GM23338 (cell line): ENCODE results near the gene SYT12. TPM values are rescaled to one million over a fixed set of nuclear protein-coding genes. Genes with fewer than 3 reads are reported as not detected.

Experiments used
- ATAC-seq: fragments of 200-7000 bp; cut with Tn5 transposase; 3 replicates; pipeline ENCODE4 v1.9.1; 2020
- DNase-seq: peaks from one replicate; pipeline ENCODE4 v3.0.0-alpha.2; 2015; ENCODE audit warnings: low spot score
- H2AFZ ChIP-seq: fragments of 200-600 bp; sonication (generic); 2 replicates; pipeline ENCODE4 v1.8.0; 2016; ENCODE audit warnings: antibody characterized with exemption, mild to moderate bottlenecking, moderate library complexity
- H3F3A ChIP-seq: fragments of 200-600 bp; sonication (generic); replicated peaks from 2 replicates; pipeline ENCODE4 v1.8.0; 2017; ENCODE audit warnings: antibody characterized with exemption, mixed run types, low read depth
- H3K27ac ChIP-seq: fragments of 200-600 bp; sonication (generic); 2 replicates; pipeline ENCODE4 v1.6.1; 2016; ENCODE audit warnings: low read depth
- H3K27me3 ChIP-seq: fragments of 200-600 bp; sonication (generic); 2 replicates; pipeline ENCODE4 v1.8.0; 2016; ENCODE audit warnings: mild to moderate bottlenecking, mixed run types, moderate library complexity; ENCODE audit not compliant: insufficient read depth
- H3K36me3 ChIP-seq: fragments of 200-600 bp; sonication (generic); 2 replicates; pipeline ENCODE4 v1.8.0; 2016; ENCODE audit warnings: mild to moderate bottlenecking; ENCODE audit not compliant: insufficient read depth
- H3K4me1 ChIP-seq: fragments of 200-600 bp; sonication (generic); 2 replicates; pipeline ENCODE4 v1.8.0; 2016; ENCODE audit warnings: mild to moderate bottlenecking, moderate library complexity; ENCODE audit not compliant: insufficient read depth
- H3K4me2 ChIP-seq: fragments of 200-600 bp; sonication (generic); 2 replicates; pipeline ENCODE4 v1.7.1; 2017; ENCODE audit warnings: mixed run types
- H3K4me3 ChIP-seq: fragments of 200-600 bp; sonication (generic); 2 replicates; pipeline ENCODE4 v1.6.1; 2016; ENCODE audit warnings: mixed run types
- H3K79me2 ChIP-seq: fragments of 200-600 bp; sonication (generic); replicated peaks from 2 replicates; pipeline ENCODE4 v1.8.0; 2017; ENCODE audit warnings: mild to moderate bottlenecking; ENCODE audit not compliant: insufficient read depth
- H3K9me2 ChIP-seq: fragments of 200-600 bp; sonication (generic); 2 replicates; pipeline ENCODE4 v1.8.0; 2017; ENCODE audit not compliant: insufficient read depth
- H4K20me1 ChIP-seq: fragments of 200-600 bp; sonication (generic); replicated peaks from 2 replicates; pipeline ENCODE4 v1.8.0; 2017; ENCODE audit warnings: mild to moderate bottlenecking; ENCODE audit not compliant: insufficient read depth
- H3K27ac Mint-ChIP-seq: 2 replicates; pipeline ENCODE4 v1.8.0; 2020; ENCODE audit warnings: inconsistent platforms, mild to moderate bottlenecking, moderate library complexity, mixed read lengths
- H3K27me3 Mint-ChIP-seq: 3 replicates; pipeline ENCODE4 v1.8.0; 2022; ENCODE audit warnings: low read depth, mild to moderate bottlenecking, moderate library complexity, mixed read lengths, inconsistent platforms; ENCODE audit not compliant: insufficient read depth, poor library complexity
- H3K36me3 Mint-ChIP-seq: 3 replicates; pipeline ENCODE4 v1.8.0; 2021; ENCODE audit warnings: low read depth, mild to moderate bottlenecking, inconsistent platforms, moderate library complexity, mixed read lengths
- H3K4me1 Mint-ChIP-seq: 3 replicates; pipeline ENCODE4 v1.8.0; 2020; ENCODE audit warnings: mild to moderate bottlenecking, inconsistent platforms, mixed read lengths
- H3K4me3 Mint-ChIP-seq: 3 replicates; pipeline ENCODE4 v1.8.0; 2021; ENCODE audit warnings: moderate library complexity, mild to moderate bottlenecking, inconsistent platforms, mixed read lengths
- H3K9me3 Mint-ChIP-seq: 3 replicates; pipeline ENCODE4 v1.8.0; 2020; ENCODE audit warnings: moderate library complexity, mild to moderate bottlenecking, inconsistent platforms, mixed read lengths
- NANOG ChIP-seq: IDR thresholded peaks from 2 replicates; pipeline ENCODE4 v1.6.1; 2016; ENCODE audit warnings: antibody characterized with exemption, borderline replicate concordance
- POLR2AphosphoS5 ChIP-seq: IDR thresholded peaks from 2 replicates; pipeline ENCODE4 v1.6.1; 2016; ENCODE audit warnings: antibody characterized with exemption, low read depth
- polyA plus RNA-seq: library from polyadenylated mRNA; unstranded; fragments of >200 nt; fragmentation: Nextera tagmentation; extraction: Ambion mirVana; gene quantifications from 2 replicates; pipeline ENCODE4 v1.2.1, GENCODE V29; 2016
- total RNA-seq: library from RNA; depleted of rRNA; stranded (reverse); fragments of >200 nt; shearing (Covaris generic); gene quantifications from 2 replicates; pipeline ENCODE4 v1.2.3, GENCODE V29; 2014
- TF ChIP-seq, protein P1 (sequence below): fragments of 250-450 bp; sonication (Bioruptor Pico); IDR thresholded peaks from 2 replicates; pipeline ENCODE4 v1.5.0; 2020; ENCODE audit warnings: mild to moderate bottlenecking, moderate library complexity
- TF ChIP-seq, protein P2 (sequence below): IDR thresholded peaks from 2 replicates; pipeline ENCODE4 v1.6.1; 2016; ENCODE audit warnings: antibody characterized with exemption

Gene SYT12
- total and polyA plus RNA-seq, 2 experiments from 2014 or later, result 0.92 to 2.5 TPM

DNA sequence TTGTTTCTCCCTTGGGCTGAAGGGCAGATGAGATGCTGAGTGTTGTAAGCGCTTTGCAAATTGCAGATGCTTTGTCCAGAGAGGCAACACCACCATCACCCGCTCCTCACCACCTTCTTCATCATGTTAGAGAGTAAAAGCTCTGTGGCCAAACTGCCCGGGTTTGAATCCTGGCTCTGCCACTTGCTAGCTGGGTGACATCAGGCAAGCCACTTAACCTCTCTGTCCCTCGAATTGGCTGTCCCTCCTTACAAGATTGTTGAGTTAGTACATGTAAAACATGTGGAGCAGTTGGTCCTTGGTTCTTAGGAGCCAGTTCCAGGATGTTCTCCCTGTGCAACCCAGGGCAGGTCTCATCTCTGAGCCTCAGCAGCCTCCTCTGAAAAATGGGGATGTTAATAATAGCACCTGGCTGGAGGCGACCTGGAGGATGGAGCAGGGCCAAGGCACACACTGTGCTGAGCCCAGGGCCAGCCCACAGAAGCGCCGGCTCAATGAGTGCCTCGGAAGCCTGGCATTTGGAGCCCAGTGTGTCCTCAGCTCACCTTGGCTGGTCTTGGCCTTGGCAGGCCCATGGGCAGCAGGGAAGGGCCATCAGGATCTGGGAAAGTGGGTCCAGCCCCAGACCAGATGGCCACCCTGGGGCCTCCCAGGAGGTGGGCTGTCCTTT lies 37.3 kb upstream of the SYT12 start:
- Mint-ChIP-seq H3K27ac (no peak overlapping the region), H3K27me3 (peaks cover 16% of the 10 kb centered on the region), H3K9me3 (peaks cover 9% of the 10 kb centered on the region), H3K4me3 (no peak overlapping the region), H3K4me1 (peaks cover 30% of the 10 kb centered on the region), H3K36me3 (peaks cover 12% of the 10 kb centered on the region; the same call in 1 of the 3 replicates)
- H3K4me2 ChIP-seq, result no peak overlapping the region
- H3K36me3 ChIP-seq, result no peaks in the 10 kb centered on the region
- no peaks in the 10 kb centered on the region for H3K9me2 ChIP-seq
- H4K20me1 ChIP-seq, result no peaks in the 10 kb centered on the region
- ATAC-seq, result no peak
- H3K4me1 ChIP-seq, result peaks cover 10% of the 10 kb centered on the region; the same call in 1 of the 2 replicates
- H3K79me2 ChIP-seq, result no peaks in the 10 kb centered on the region
- no peaks in the 10 kb centered on the region for H3K27me3 ChIP-seq
- TF ChIP-seq NANOG, result no peak
- TF ChIP-seq, protein P1, sequence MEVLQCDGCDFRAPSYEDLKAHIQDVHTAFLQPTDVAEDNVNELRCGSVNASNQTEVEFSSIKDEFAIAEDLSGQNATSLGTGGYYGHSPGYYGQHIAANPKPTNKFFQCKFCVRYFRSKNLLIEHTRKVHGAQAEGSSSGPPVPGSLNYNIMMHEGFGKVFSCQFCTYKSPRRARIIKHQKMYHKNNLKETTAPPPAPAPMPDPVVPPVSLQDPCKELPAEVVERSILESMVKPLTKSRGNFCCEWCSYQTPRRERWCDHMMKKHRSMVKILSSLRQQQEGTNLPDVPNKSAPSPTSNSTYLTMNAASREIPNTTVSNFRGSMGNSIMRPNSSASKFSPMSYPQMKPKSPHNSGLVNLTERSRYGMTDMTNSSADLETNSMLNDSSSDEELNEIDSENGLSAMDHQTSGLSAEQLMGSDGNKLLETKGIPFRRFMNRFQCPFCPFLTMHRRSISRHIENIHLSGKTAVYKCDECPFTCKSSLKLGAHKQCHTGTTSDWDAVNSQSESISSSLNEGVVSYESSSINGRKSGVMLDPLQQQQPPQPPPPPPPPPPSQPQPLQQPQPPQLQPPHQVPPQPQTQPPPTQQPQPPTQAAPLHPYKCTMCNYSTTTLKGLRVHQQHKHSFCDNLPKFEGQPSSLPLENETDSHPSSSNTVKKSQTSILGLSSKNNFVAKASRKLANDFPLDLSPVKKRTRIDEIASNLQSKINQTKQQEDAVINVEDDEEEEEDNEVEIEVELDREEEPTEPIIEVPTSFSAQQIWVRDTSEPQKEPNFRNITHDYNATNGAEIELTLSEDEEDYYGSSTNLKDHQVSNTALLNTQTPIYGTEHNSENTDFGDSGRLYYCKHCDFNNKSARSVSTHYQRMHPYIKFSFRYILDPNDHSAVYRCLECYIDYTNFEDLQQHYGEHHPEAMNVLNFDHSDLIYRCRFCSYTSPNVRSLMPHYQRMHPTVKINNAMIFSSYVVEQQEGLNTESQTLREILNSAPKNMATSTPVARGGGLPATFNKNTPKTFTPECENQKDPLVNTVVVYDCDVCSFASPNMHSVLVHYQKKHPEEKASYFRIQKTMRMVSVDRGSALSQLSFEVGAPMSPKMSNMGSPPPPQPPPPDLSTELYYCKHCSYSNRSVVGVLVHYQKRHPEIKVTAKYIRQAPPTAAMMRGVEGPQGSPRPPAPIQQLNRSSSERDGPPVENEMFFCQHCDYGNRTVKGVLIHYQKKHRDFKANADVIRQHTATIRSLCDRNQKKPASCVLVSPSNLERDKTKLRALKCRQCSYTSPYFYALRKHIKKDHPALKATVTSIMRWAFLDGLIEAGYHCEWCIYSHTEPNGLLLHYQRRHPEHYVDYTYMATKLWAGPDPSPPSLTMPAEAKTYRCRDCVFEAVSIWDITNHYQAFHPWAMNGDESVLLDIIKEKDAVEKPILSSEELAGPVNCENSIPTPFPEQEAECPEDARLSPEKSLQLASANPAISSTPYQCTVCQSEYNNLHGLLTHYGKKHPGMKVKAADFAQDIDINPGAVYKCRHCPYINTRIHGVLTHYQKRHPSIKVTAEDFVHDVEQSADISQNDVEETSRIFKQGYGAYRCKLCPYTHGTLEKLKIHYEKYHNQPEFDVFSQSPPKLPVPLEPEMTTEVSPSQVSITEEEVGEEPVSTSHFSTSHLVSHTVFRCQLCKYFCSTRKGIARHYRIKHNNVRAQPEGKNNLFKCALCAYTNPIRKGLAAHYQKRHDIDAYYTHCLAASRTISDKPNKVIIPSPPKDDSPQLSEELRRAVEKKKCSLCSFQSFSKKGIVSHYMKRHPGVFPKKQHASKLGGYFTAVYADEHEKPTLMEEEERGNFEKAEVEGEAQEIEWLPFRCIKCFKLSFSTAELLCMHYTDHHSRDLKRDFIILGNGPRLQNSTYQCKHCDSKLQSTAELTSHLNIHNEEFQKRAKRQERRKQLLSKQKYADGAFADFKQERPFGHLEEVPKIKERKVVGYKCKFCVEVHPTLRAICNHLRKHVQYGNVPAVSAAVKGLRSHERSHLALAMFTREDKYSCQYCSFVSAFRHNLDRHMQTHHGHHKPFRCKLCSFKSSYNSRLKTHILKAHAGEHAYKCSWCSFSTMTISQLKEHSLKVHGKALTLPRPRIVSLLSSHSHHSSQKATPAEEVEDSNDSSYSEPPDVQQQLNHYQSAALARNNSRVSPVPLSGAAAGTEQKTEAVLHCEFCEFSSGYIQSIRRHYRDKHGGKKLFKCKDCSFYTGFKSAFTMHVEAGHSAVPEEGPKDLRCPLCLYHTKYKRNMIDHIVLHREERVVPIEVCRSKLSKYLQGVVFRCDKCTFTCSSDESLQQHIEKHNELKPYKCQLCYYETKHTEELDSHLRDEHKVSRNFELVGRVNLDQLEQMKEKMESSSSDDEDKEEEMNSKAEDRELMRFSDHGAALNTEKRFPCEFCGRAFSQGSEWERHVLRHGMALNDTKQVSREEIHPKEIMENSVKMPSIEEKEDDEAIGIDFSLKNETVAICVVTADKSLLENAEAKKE (CRISPR knock-in tag), result no peak
- H3K4me3 ChIP-seq, result no peak overlapping the region
- H2AFZ ChIP-seq, result no peak overlapping the region
- H3F3A ChIP-seq, result no peaks in the 10 kb centered on the region
- no peak for DNase-seq
- no peak overlapping the region for H3K27ac ChIP-seq

DNA sequence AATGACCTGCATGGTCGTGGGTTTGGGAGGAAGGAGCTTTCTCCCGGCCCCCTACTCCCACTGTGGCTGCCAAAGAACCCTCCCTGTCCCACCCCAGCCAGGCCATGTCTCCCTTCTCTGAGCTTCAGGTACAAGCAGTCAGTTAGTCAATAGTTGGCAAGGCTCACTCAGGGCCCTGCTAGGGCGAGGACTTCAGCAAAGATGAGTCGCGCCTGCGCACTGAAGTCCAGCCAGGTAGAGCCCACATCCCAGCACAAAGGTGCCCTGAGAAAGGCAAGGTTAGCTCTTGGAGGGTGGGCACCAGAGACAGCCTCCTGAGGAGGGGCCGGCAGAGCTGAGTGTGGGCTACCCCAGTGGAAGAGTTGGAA lies 36.8 kb upstream of the SYT12 start:
- Histone ChIP-seq H3K27me3 (no peaks in the 10 kb centered on the region), H3K4me1 (peaks cover 10% of the 10 kb centered on the region; the same call in 1 of the 2 replicates), H3F3A (no peaks in the 10 kb centered on the region), H3K9me2 (no peaks in the 10 kb centered on the region), H4K20me1 (no peaks in the 10 kb centered on the region), H3K36me3 (no peaks in the 10 kb centered on the region), H3K4me3 (no peak overlapping the region), H3K27ac (no peak overlapping the region), H3K79me2 (no peaks in the 10 kb centered on the region), H3K4me2 (no peak overlapping the region), H2AFZ (peak overlapping the region; percentile 52; the same call in 1 of the 2 replicates)
- Mint-ChIP-seq H3K36me3 (peaks cover 12% of the 10 kb centered on the region; the same call in 1 of the 3 replicates), H3K9me3 (peaks cover 9% of the 10 kb centered on the region), H3K4me1 (peaks cover 30% of the 10 kb centered on the region), H3K27me3 (peaks cover 16% of the 10 kb centered on the region), H3K4me3 (0 out of 3 replicates have a peak overlapping the region, but pooled peaks have one; percentile 11), H3K27ac (no peak overlapping the region)
- DNase-seq, result no peak
- ATAC-seq, result no peak
- TF ChIP-seq POLR2AphosphoS5 (no peak), NANOG (no peak)
- TF ChIP-seq, protein P2, sequence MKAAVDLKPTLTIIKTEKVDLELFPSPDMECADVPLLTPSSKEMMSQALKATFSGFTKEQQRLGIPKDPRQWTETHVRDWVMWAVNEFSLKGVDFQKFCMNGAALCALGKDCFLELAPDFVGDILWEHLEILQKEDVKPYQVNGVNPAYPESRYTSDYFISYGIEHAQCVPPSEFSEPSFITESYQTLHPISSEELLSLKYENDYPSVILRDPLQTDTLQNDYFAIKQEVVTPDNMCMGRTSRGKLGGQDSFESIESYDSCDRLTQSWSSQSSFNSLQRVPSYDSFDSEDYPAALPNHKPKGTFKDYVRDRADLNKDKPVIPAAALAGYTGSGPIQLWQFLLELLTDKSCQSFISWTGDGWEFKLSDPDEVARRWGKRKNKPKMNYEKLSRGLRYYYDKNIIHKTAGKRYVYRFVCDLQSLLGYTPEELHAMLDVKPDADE, result no peak
